Muscle of leg (tissue), 11 donors: ENCODE results near the gene ARHGAP44. TPM values are rescaled to one million over a fixed set of nuclear protein-coding genes. Genes with fewer than 3 reads are reported as not detected.

Experiments
- DNase-seq: peaks from one replicate; pipeline ENCODE4 v3.0.0; 2013
- H3K27ac ChIP-seq: one replicate; pipeline ENCODE4 v1.5.1; 2013; ENCODE audit warnings: mild to moderate bottlenecking, low read length, control low read depth
- H3K27me3 ChIP-seq: one replicate; pipeline ENCODE4 v1.6.1; 2013; ENCODE audit warnings: low read length; ENCODE audit not compliant: control insufficient read depth, insufficient read depth
- H3K36me3 ChIP-seq: one replicate; pipeline ENCODE4 v1.6.1; 2013; ENCODE audit warnings: low read length; ENCODE audit not compliant: control insufficient read depth, insufficient read depth
- H3K4me1 ChIP-seq: one replicate; pipeline ENCODE4 v1.6.1; 2013; ENCODE audit warnings: low read length; ENCODE audit not compliant: control insufficient read depth, insufficient read depth
- H3K4me3 ChIP-seq: one replicate; pipeline ENCODE4 v1.5.1; 2013; ENCODE audit warnings: low read length, control low read depth
- H3K9me3 ChIP-seq: replicated peaks from 2 replicates; pipeline ENCODE4 v1.6.1; 2013; ENCODE audit warnings: low read depth, low read length; ENCODE audit not compliant: control insufficient read depth
- WGBS: methylation state at CpG from one replicate; pipeline ENCODE4 v1.1.5; 2013; ENCODE audit warnings: missing lambda C conversion rate; ENCODE audit not compliant: insufficient coverage; 5-methylcytosine and 5-hydroxymethylcytosine counted together
- polyA plus RNA-seq, 8 donors: library from polyadenylated mRNA; unstranded; fragments of 120-200 nt; gene quantifications; one replicate each; pipeline versions ENCODE4 v1.2.1 to v1.2.3, GENCODE V29; 2013; ENCODE audit warnings: inconsistent platforms in 1 of 8, low replicate concordance in 1 of 8; ENCODE audit not compliant: insufficient read length in 8 of 8, insufficient read depth in 1 of 8
- total RNA-seq: library from RNA; stranded (reverse); fragments of 120-200 nt; gene quantifications from one replicate; pipeline ENCODE4 v1.2.4, GENCODE V29; 2013

Gene ARHGAP44
- total and polyA plus RNA-seq, 9 donors: 3.0 to 5.5 (median 4.5) TPM

GRCh38 chr17:12765548-12765947 is 23.8 kb upstream of the ARHGAP44 start:
- H3K27me3 ChIP-seq: no peaks in the 10 kb centered on the region
- peaks cover 4% of the 10 kb centered on the region for H3K4me1 ChIP-seq
- H3K9me3 ChIP-seq: no peaks in the 10 kb centered on the region
- no CpG with 5 or more reads among the region's 6 CpGs for WGBS
- DNase-seq: peak; percentile 38
- no peak overlapping the region for H3K4me3 ChIP-seq
- no peaks in the 10 kb centered on the region for H3K36me3 ChIP-seq
- no peak overlapping the region for H3K27ac ChIP-seq

GRCh38 chr17:12768255-12768654 is 21.0 kb upstream of the ARHGAP44 start:
- DNase-seq: peak; percentile 65
- peaks cover 4% of the 10 kb centered on the region for H3K4me1 ChIP-seq
- H3K27ac ChIP-seq: peak overlapping the region; percentile 65
- no peak overlapping the region for H3K4me3 ChIP-seq
- WGBS: 33% methylated on average over 1 of the region's 4 CpGs
- H3K27me3 ChIP-seq: no peaks in the 10 kb centered on the region
- no peaks in the 10 kb centered on the region for H3K36me3 ChIP-seq
- H3K9me3 ChIP-seq: no peaks in the 10 kb centered on the region

GRCh38 chr17:12769981-12770380 is 19.3 kb upstream of the ARHGAP44 start:
- Histone ChIP-seq H3K9me3 (no peaks in the 10 kb centered on the region), H3K27me3 (no peaks in the 10 kb centered on the region), H3K36me3 (no peaks in the 10 kb centered on the region), H3K27ac (no peak overlapping the region), H3K4me1 (peaks cover 4% of the 10 kb centered on the region), H3K4me3 (no peak overlapping the region)
- WGBS: 92% methylated on average over 6 of the region's 6 CpGs
- DNase-seq: no peak

GRCh38 chr17:12773153-12773552 is 16.1 kb upstream of the ARHGAP44 start:
- H3K4me3 ChIP-seq: no peak overlapping the region
- H3K9me3 ChIP-seq: no peaks in the 10 kb centered on the region
- peaks cover 4% of the 10 kb centered on the region for H3K4me1 ChIP-seq
- no peak overlapping the region for H3K27ac ChIP-seq
- WGBS: no CpG with 5 or more reads among the region's 1 CpG
- no peaks in the 10 kb centered on the region for H3K36me3 ChIP-seq
- H3K27me3 ChIP-seq: no peaks in the 10 kb centered on the region
- DNase-seq: no peak

- DNase-seq: no peak
- H3K4me3 ChIP-seq: peak overlapping the region; percentile 53
- no peaks in the 10 kb centered on the region for H3K36me3 ChIP-seq
- H3K9me3 ChIP-seq: no peaks in the 10 kb centered on the region
- no peak overlapping the region for H3K27ac ChIP-seq
- peaks cover 7% of the 10 kb centered on the region for H3K4me1 ChIP-seq
- WGBS: 0% methylated on average over 16 of the region's 16 CpGs
- peaks cover 24% of the 10 kb centered on the region for H3K27me3 ChIP-seq
Measured at GRCh38 chr17:12789075-12789480, 220 bp upstream of the ARHGAP44 start.

GRCh38 chr17:12790249-12791106 is 1.2 kb downstream of the ARHGAP44 start:
- DNase-seq: no peak
- Histone ChIP-seq H3K9me3 (no peaks in the 10 kb centered on the region), H3K4me3 (peak overlapping the region; percentile 53), H3K27me3 (peaks cover 24% of the 10 kb centered on the region), H3K4me1 (peaks cover 7% of the 10 kb centered on the region), H3K36me3 (no peaks in the 10 kb centered on the region), H3K27ac (no peak overlapping the region)
- WGBS: 10% methylated on average over 20 of the region's 27 CpGs

GRCh38 chr17:12794919-12795532 is 5.7 kb downstream of the ARHGAP44 start:
- 89% methylated on average over 4 of the region's 6 CpGs for WGBS
- H3K36me3 ChIP-seq: no peaks in the 10 kb centered on the region
- H3K9me3 ChIP-seq: no peaks in the 10 kb centered on the region
- H3K4me1 ChIP-seq: peaks cover 6% of the 10 kb centered on the region
- no peak for DNase-seq
- H3K27me3 ChIP-seq: peaks cover 18% of the 10 kb centered on the region
- no peak overlapping the region for H3K27ac ChIP-seq
- H3K4me3 ChIP-seq: no peak overlapping the region

GRCh38 chr17:12800855-12801365 is 11.6 kb downstream of the ARHGAP44 start:
- DNase-seq: no peak
- Histone ChIP-seq H3K9me3 (no peaks in the 10 kb centered on the region), H3K27ac (no peak overlapping the region), H3K4me1 (no peaks in the 10 kb centered on the region), H3K27me3 (no peaks in the 10 kb centered on the region), H3K36me3 (no peaks in the 10 kb centered on the region), H3K4me3 (no peak overlapping the region)
- WGBS: no CpG with 5 or more reads among the region's 3 CpGs

GRCh38 chr17:12806630-12807029 is 17.3 kb downstream of the ARHGAP44 start:
- Histone ChIP-seq H3K4me1 (no peaks in the 10 kb centered on the region), H3K27ac (no peak overlapping the region), H3K4me3 (no peak overlapping the region), H3K36me3 (no peaks in the 10 kb centered on the region), H3K27me3 (no peaks in the 10 kb centered on the region), H3K9me3 (peaks cover 11% of the 10 kb centered on the region)
- no peak for DNase-seq
- 100% methylated on average over 1 of the region's 1 CpG for WGBS

- 85% methylated on average over 2 of the region's 3 CpGs for WGBS
- no peaks in the 10 kb centered on the region for H3K27me3 ChIP-seq
- H3K4me1 ChIP-seq: no peaks in the 10 kb centered on the region
- no peak overlapping the region for H3K4me3 ChIP-seq
- no peak for DNase-seq
- H3K9me3 ChIP-seq: peaks cover 11% of the 10 kb centered on the region
- H3K27ac ChIP-seq: no peak overlapping the region
- no peaks in the 10 kb centered on the region for H3K36me3 ChIP-seq
Measured at GRCh38 chr17:12808723-12809122, 19.4 kb downstream of the ARHGAP44 start.
